K562 (cell line): ENCODE results near the gene GIGYF1. TPM values are rescaled to one million over a fixed set of nuclear protein-coding genes. Genes with fewer than 3 reads are reported as not detected.

Experiments
- BRD9 ChIP-seq: fragments of 450-650 bp; IDR thresholded peaks from 2 replicates; pipeline ENCODE4 v1.6.1; 2018; ENCODE audit warnings: low read depth; ENCODE audit not compliant: partially characterized antibody
- CHD1 ChIP-seq: fragments of 200-600 bp; sonication (generic); IDR thresholded peaks from one replicate; pipeline ENCODE4 v1.6.1; 2012; ENCODE audit warnings: mild to moderate bottlenecking, moderate library complexity, low read length, inconsistent platforms
- CREB1 ChIP-seq, 2 experiments: sonication (generic) in 1 of 2; formaldehyde crosslinking in 1 of 2; IDR thresholded peaks; 2 replicates each; pipeline versions ENCODE4 v1.6.1 to v1.8.0; 2012 to 2022; ENCODE audit warnings: inconsistent platforms in 1 of 2, mild to moderate bottlenecking in 1 of 2, missing genetic modification reagents in 1 of 2, moderate library complexity in 1 of 2
- DDX20 ChIP-seq: fragments of 450-650 bp; IDR thresholded peaks from 2 replicates; pipeline ENCODE4 v1.6.1; 2016; ENCODE audit warnings: missing genetic modification characterization, low read depth, mild to moderate bottlenecking, missing compliant biosample characterization, moderate library complexity
- ELF4 ChIP-seq: fragments of 450-650 bp; formaldehyde crosslinking; IDR thresholded peaks from 2 replicates; pipeline ENCODE4 v1.4.0; 2022; ENCODE audit warnings: missing genetic modification characterization
- FOXK2 ChIP-seq, 2 experiments: fragments of 450-650 bp; IDR thresholded peaks in 1 of 2; conservative IDR thresholded peaks in 1 of 2; 2 replicates each; pipeline ENCODE4 v1.6.1; 2016; ENCODE audit warnings: low read depth in 2 of 2, mild to moderate bottlenecking in 1 of 2
- HMGXB4 ChIP-seq: sonication (generic); formaldehyde crosslinking; IDR thresholded peaks from 2 replicates; pipeline ENCODE4 v1.8.1; 2023; ENCODE audit warnings: mild to moderate bottlenecking, missing genetic modification reagents
- HNRNPK ChIP-seq: fragments of 200-400 bp; formaldehyde crosslinking; IDR thresholded peaks from one replicate; pipeline ENCODE4 v1.6.1; 2018; ENCODE audit warnings: mild to moderate bottlenecking, low read depth, low read length; ENCODE audit not compliant: poor library complexity, severe bottlenecking
- L3MBTL2 ChIP-seq: fragments of 450-650 bp; IDR thresholded peaks from 2 replicates; pipeline ENCODE4 v1.6.1; 2016; ENCODE audit warnings: mild to moderate bottlenecking, moderate library complexity
- NEUROD1 ChIP-seq: fragments of 150-350 bp; IDR thresholded peaks from 2 replicates; pipeline ENCODE4 v1.6.1; 2014; ENCODE audit warnings: borderline replicate concordance, low read length, low read depth; ENCODE audit not compliant: partially characterized antibody
- NKRF ChIP-seq: fragments of 450-650 bp; IDR thresholded peaks from 2 replicates; pipeline ENCODE4 v1.6.1; 2016; ENCODE audit warnings: borderline replicate concordance
- PHTF2 ChIP-seq: fragments of 250-450 bp; sonication (Bioruptor Pico); IDR thresholded peaks from 2 replicates; pipeline ENCODE4 v1.5.0; 2021; ENCODE audit warnings: mild to moderate bottlenecking
- RAD21 ChIP-seq, 2 experiments: fragments of 250-450 bp in 1 of 2; fragments of 450-650 bp in 1 of 2; sonication (Bioruptor Pico) in 1 of 2; formaldehyde crosslinking in 1 of 2; IDR thresholded peaks in 1 of 2; conservative IDR thresholded peaks in 1 of 2; 2 replicates each; pipeline versions ENCODE4 v1.4.0 to v1.8.0; 2020 to 2022; ENCODE audit warnings: mild to moderate bottlenecking in 2 of 2, moderate library complexity in 1 of 2
- RBM14 ChIP-seq: fragments of 200-400 bp; formaldehyde crosslinking; IDR thresholded peaks from 2 replicates; pipeline ENCODE4 v1.6.1; 2018; ENCODE audit warnings: low read depth, mild to moderate bottlenecking, low read length, moderate library complexity, borderline replicate concordance; ENCODE audit not compliant: insufficient read depth
- RUNX1 ChIP-seq: sonication (generic); IDR thresholded peaks from 2 replicates; pipeline ENCODE4 v1.6.1; 2016; ENCODE audit warnings: antibody characterized with exemption, low read depth
- SMARCB1 ChIP-seq: IDR thresholded peaks from 2 replicates; pipeline ENCODE4 v1.6.1; 2011; ENCODE audit warnings: improper control_type of control experiment, low read depth; ENCODE audit not compliant: insufficient read length
- STAT5A ChIP-seq: IDR thresholded peaks from 2 replicates; pipeline ENCODE4 v1.6.1; 2012; ENCODE audit warnings: low read length, inconsistent platforms, borderline replicate concordance
- TGIF2 ChIP-seq: sonication (generic); formaldehyde crosslinking; IDR thresholded peaks from 2 replicates; pipeline ENCODE4 v1.8.1; 2022; ENCODE audit warnings: mild to moderate bottlenecking, missing genetic modification reagents, moderate library complexity
- THRA ChIP-seq: fragments of 450-650 bp; IDR thresholded peaks from 2 replicates; pipeline ENCODE4 v1.6.1; 2017; ENCODE audit warnings: mild to moderate bottlenecking, moderate library complexity
- YY1 ChIP-seq, 3 experiments: IDR thresholded peaks; 2 replicates each; pipeline ENCODE4 v1.6.1; 2011; ENCODE audit warnings: low read length in 2 of 3, mild to moderate bottlenecking in 2 of 3, moderate library complexity in 2 of 3, borderline replicate concordance in 1 of 3, control low read depth in 1 of 3, low read depth in 1 of 3; ENCODE audit not compliant: insufficient read depth in 3 of 3, insufficient replicate concordance in 2 of 3, control insufficient read depth in 1 of 3, insufficient read length in 1 of 3; ENCODE audit errors: extremely low read depth in 1 of 3
- ZNF146 ChIP-seq: IDR thresholded peaks from one replicate; pipeline ENCODE4 v1.6.1; 2018; ENCODE audit warnings: missing compliant biosample characterization; ENCODE audit not compliant: unreplicated experiment
- ZNF668 ChIP-seq: fragments of 250-450 bp; sonication (Bioruptor Pico); IDR thresholded peaks from 2 replicates; pipeline ENCODE4 v1.8.0; 2022; ENCODE audit warnings: mild to moderate bottlenecking, inconsistent platforms
- polyA plus RNA-seq, 8 experiments: library from polyadenylated mRNA; depleted of rRNA in 4 of 8; stranded (reverse) in 5 of 8; unstranded in 3 of 8; fragments of >200 nt; fragmentation: Nextera tagmentation in 2 of 8; fragmentation: Illumina TruSeq in 1 of 8; extraction: Ambion mirVana in 2 of 8; extraction: Trizol in 1 of 8; gene quantifications; 2 replicates each; pipeline versions ENCODE4 v1.2.1 to v1.2.3, GENCODE V29; 2011 to 2014; ENCODE audit warnings: inconsistent platforms in 1 of 8, missing spikeins in 1 of 8
- total RNA-seq, 7 experiments: library from RNA; depleted of rRNA in 6 of 7; stranded (reverse); fragments of >200 nt in 6 of 7; fragmentation: Illumina TruSeq in 2 of 7; extraction: Trizol in 2 of 7; gene quantifications; 2 replicates each; pipeline versions ENCODE4 v1.2.1 to v1.2.3, GENCODE V29; 2011 to 2021; ENCODE audit warnings: low replicate concordance in 1 of 7

The GIGYF1 gene
- total and polyA plus RNA-seq, 9 of the 15 experiments (the other 6 are each of a cell fraction or from before 2014, with no cell fraction given) = 0.56 to 76.2 (median 16.8) TPM

- TF ChIP-seq RUNX1 (no peak), ELF4 (CRISPR knock-in tag) (no peak), STAT5A (no peak), ZNF668 (CRISPR knock-in tag) (no peak), HMGXB4 (peak; percentile 31; the same call in 1 of the 2 replicates), FOXK2 (conservative IDR thresholded peaks at IDR 0.05 in 1 of 2, IDR thresholded peaks at IDR 0.05 in 1 of 2; ENCODE audit: low read depth in 2 of 2) (peak; percentile 22 to 78; a peak in 3 of 4 replicates), CREB1 (IDR thresholded peaks at IDR 0.05) (peak; percentile 40; the same call in 1 of the 2 replicates), CREB1 (CRISPR knock-in tag; IDR thresholded peaks at IDR 0.05) (no peak), NKRF (peak; percentile 87), L3MBTL2 (no peak), ZNF146 (no peak), THRA (no peak), SMARCB1 (no peak), TGIF2 (CRISPR knock-in tag) (no peak), YY1 (IDR thresholded peaks at IDR 0.05; ENCODE audit: borderline replicate concordance in 1 of 3, control insufficient read depth in 1 of 3, extremely low read depth in 1 of 3, insufficient read depth in 3 of 3, insufficient read length in 1 of 3, insufficient replicate concordance in 2 of 3, low read depth in 1 of 3, low read length in 2 of 3) (peak in 1 of 3 experiments; percentile 38), NEUROD1 (no peak), RAD21 (CRISPR knock-in tag; conservative IDR thresholded peaks at IDR 0.05 in 1 of 2, IDR thresholded peaks at IDR 0.05 in 1 of 2) (peak; percentile 72 to 85), RBM14 (0 out of 2 replicates have a peak, but pooled peaks have one; percentile 18), PHTF2 (CRISPR knock-in tag) (no peak), HNRNPK (no peak), CHD1 (peak; percentile 87), DDX20 (tag) (no peak), BRD9 (peak; percentile 96)
Observed at GRCh38 chr7:100705320-100705752, 11.3 kb upstream of the GIGYF1 start (continued).
